ENCODE results near the gene CEPT1. TPM values are rescaled to one million over a fixed set of nuclear protein-coding genes. Genes with fewer than 3 reads are reported as not detected.
A peak's percentile ranks its signal among the peaks of the same experiment; 100 is the strongest.

Gene CEPT1
- total and polyA plus RNA-seq, 2 of the 8 experiments (the other 6 are each of a cell fraction or from before 2014, with no cell fraction given): 18.5 to 28.6 TPM

DNA sequence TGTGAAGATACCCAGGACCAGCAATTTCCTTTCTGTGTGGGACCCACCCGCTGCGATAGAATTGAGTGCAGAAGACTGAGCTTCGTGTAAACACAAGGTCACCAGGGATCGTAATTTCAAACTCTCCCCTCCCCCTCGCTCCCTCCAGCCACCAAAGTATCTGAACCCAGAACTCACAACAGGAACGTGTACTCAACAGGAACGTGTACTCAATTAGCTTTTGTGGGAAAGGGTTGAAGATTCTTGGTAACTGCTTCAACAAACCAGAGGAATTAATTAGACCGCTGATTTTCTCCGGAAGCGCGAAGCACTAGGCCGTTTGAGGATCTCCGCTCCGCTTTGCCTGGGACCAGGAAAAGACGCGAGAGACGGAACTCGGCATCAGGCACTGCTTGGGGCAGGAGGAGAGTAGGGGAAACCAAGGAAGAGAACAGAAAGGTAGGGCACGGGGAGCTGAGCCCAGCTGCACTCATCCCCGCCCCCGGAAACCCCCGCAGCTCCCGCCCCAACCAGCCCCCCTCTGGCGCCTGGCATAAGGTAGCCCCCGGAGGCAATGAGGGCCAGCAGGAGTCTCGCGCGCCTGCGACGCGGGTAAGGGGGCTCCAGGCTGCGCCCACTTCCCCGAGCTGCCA, 583 bp upstream of the CEPT1 start:
- peaks cover 0 to 21% (median 4%) of the 10 kb centered on the region in 4 experiments; a peak in 3 of 8 replicates for H3K36me3 ChIP-seq (ENCODE audit: control insufficient read depth in 2 of 4, insufficient read depth in 4 of 4, low read length in 3 of 4)
- H4K8ac ChIP-seq (ENCODE audit: extremely low read depth, insufficient read depth, low read length): peak overlapping the region; percentile 96
- no peak overlapping the region for H2BK120ac ChIP-seq (replicated peaks; ENCODE audit: low read depth, low read length)
- peak overlapping the region; percentile 3; the same call in 1 of the 2 replicates for H2BK5ac ChIP-seq (ENCODE audit: low read depth, low read length)
- peak overlapping the region; percentile 32 for H4K91ac ChIP-seq (replicated peaks; ENCODE audit: insufficient read length, low read length)
- H3K23me2 ChIP-seq (ENCODE audit: low read depth, low read length): no peaks in the 10 kb centered on the region
- CTCF ChIA-PET (ENCODE audit: partially characterized antibody): interaction anchor here (0.5 to 1.6 kb wide), 4 partner anchors 109 to 356 kb away, joined by 3 to 6 read pairs (median 4); no protein-coding TSS in a partner anchor
- H2BK15ac ChIP-seq (ENCODE audit: low read length): no peak overlapping the region
- WGBS, 2 experiments (ENCODE audit: extremely low coverage in 1 of 2, insufficient coverage in 1 of 2, insufficient read length in 1 of 2, insufficient replicate concordance in 2 of 2, low coverage in 1 of 2, low lambda C conversion rate in 2 of 2, missing lambda C conversion rate in 1 of 2): 2% methylated on average over 26 of the region's 33 CpGs; no CpG with 5 or more reads in 1 of the 2 experiments
- no peaks in the 10 kb centered on the region for H3K9me3 ChIP-seq (ENCODE audit: insufficient read depth in 2 of 2, low read depth in 1 of 2, low read length in 1 of 2)
- H3K56ac ChIP-seq (replicated peaks; ENCODE audit: insufficient read length, low read depth, low read length): peak overlapping the region; percentile 78
- peak overlapping the region; percentile 10 for H3K4ac ChIP-seq (replicated peaks; ENCODE audit: insufficient read length, low read depth, low read length)
- H3K4me1 ChIP-seq (replicated peaks in 1 of 4; ENCODE audit: control insufficient read depth in 3 of 4, insufficient read depth in 4 of 4, low read length in 3 of 4): peaks cover 0 to 8% (median 0%) of the 10 kb centered on the region in 4 experiments; a peak in 3 of 7 replicates
- H2BK12ac ChIP-seq (ENCODE audit: low read depth, low read length): 0 out of 2 replicates have a peak overlapping the region, but pooled peaks have one; percentile 3
- H3K4me3 ChIP-seq (ENCODE audit: extremely low read depth in 1 of 4, insufficient read depth in 2 of 4, low read depth in 3 of 4, low read length in 4 of 4): peak overlapping the region; percentile 52 to 84 (median 82)
- peak overlapping the region; percentile 86; the same call in 1 of the 2 replicates for H3K27ac ChIP-seq (ENCODE audit: low read depth, low read length)
- H3K23ac ChIP-seq (ENCODE audit: insufficient read length): no peak overlapping the region
- peak overlapping the region; percentile 96 for H2AFZ ChIP-seq (ENCODE audit: low read length)
- H2AK5ac ChIP-seq (ENCODE audit: low read depth, low read length): no peak overlapping the region
- H3K4me2 ChIP-seq (ENCODE audit: insufficient read depth in 1 of 2, low read depth in 2 of 2, low read length in 2 of 2): peak overlapping the region; percentile 57 to 77
- peak overlapping the region; percentile 49 to 83 (median 74) for H3K9ac ChIP-seq (replicated peaks in 1 of 4; ENCODE audit: extremely low read depth in 1 of 4, low read depth in 3 of 4, low read length in 3 of 4)
- H3K14ac ChIP-seq (ENCODE audit: insufficient read length): no peak overlapping the region
- H3K79me1 ChIP-seq (ENCODE audit: low read depth, low read length): no peaks in the 10 kb centered on the region
- H3K18ac ChIP-seq (ENCODE audit: extremely low read depth, low read length): peak overlapping the region; percentile 89
- H3K27me3 ChIP-seq (replicated peaks in 1 of 4; ENCODE audit: control insufficient read depth in 3 of 4, extremely low read depth in 1 of 4, insufficient read depth in 3 of 4, low read length in 3 of 4): no peaks in the 10 kb centered on the region
- FAIRE-seq (peak; percentile 7), DNase-seq (ENCODE audit: low read depth in 1 of 2, low spot score in 2 of 2) (peak in 1 of 2 experiments; percentile 13)
- no peaks in the 10 kb centered on the region for H4K20me1 ChIP-seq (replicated peaks in 1 of 2; ENCODE audit: control insufficient read depth in 1 of 2, insufficient read depth in 2 of 2, low read length in 2 of 2)
- peaks cover 7 to 49% of the 10 kb centered on the region in 2 experiments for H3K79me2 ChIP-seq (ENCODE audit: control insufficient read depth in 1 of 2, insufficient read depth in 2 of 2, low read length in 2 of 2)
- POLR2A ChIA-PET (ENCODE audit: partially characterized antibody): interaction anchor here (0.7 to 1.9 kb wide), 12 partner anchors 10 to 799 kb away, joined by 3 to 15 read pairs (median 4); partner anchors contain the start of genes ATP5PB and WDR77
- no peak overlapping the region for H2BK20ac ChIP-seq (ENCODE audit: low read length)
- peak overlapping the region; percentile 91 for H4K5ac ChIP-seq (ENCODE audit: insufficient read length, low read depth, low read length)
- TF ChIP-seq SAP30 (IDR thresholded peaks at IDR 0.05; ENCODE audit: insufficient read depth, insufficient replicate concordance, low read length): peak; percentile 29
- no peak for TF ChIP-seq SUZ12 (IDR thresholded peaks at IDR 0.05; ENCODE audit: low read length)
- TF ChIP-seq SRF (IDR thresholded peaks at IDR 0.05; ENCODE audit: low read depth, low read length): no peak
- TF ChIP-seq KDM4A (IDR thresholded peaks at IDR 0.05; ENCODE audit: low read depth, low read length, severe bottlenecking): peak; percentile 51
- TF ChIP-seq KDM5A (IDR thresholded peaks at IDR 0.05; ENCODE audit: low read length): no peak
- no peak; the same call in 1 of the 2 replicates for TF ChIP-seq PHF8 (conservative IDR thresholded peaks at IDR 0.05; ENCODE audit: low read depth, low read length)
- TF ChIP-seq JUND (IDR thresholded peaks at IDR 0.05; ENCODE audit: low read length): no peak
- TF ChIP-seq YY1 (IDR thresholded peaks at IDR 0.05; ENCODE audit: low read depth, low read length): no peak
- TF ChIP-seq, protein P1, sequence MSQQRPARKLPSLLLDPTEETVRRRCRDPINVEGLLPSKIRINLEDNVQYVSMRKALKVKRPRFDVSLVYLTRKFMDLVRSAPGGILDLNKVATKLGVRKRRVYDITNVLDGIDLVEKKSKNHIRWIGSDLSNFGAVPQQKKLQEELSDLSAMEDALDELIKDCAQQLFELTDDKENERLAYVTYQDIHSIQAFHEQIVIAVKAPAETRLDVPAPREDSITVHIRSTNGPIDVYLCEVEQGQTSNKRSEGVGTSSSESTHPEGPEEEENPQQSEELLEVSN (IDR thresholded peaks at IDR 0.05): peak; percentile 36; the same call in 1 of the 2 replicates
- 0 out of 4 replicates have a peak, but pooled peaks of 1 of the 2 experiments have one; percentile 25 for TF ChIP-seq SIN3A (conservative IDR thresholded peaks at IDR 0.05 in 1 of 2, IDR thresholded peaks at IDR 0.05 in 1 of 2; ENCODE audit: low read depth in 1 of 2, low read length in 2 of 2)
